ENCODE measurements around the gene RAD51B. TPM values are rescaled to one million over a fixed set of nuclear protein-coding genes. Genes with fewer than 3 reads are reported as not detected.
A peak's percentile ranks its signal among the peaks of the same experiment; 100 is the strongest.

RAD51B gene
- polyA plus RNA-seq, 3 donors = 3.6 to 11.6 (median 9.4) TPM

DNA sequence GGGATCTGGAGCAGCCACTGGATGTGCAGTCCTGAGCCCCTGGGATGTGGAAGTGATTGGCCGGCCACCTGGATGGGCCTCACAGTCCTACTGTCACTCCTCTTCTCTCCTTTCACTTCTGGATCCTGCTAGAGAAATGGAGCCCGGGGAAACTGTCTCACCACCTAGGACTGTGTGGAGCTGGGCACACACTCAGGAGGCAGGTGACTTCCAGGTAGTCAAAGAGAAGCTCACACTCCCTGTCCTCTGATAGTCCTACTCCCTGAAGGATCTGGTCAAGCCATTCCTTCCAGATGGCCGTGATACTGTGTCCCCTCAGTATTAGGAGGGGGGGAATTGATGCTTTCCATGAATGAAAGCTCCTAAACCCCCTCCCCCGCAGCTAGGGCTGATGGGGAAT, 772.2 kb downstream of the RAD51B start:
- TF ChIP-seq, protein P1, sequence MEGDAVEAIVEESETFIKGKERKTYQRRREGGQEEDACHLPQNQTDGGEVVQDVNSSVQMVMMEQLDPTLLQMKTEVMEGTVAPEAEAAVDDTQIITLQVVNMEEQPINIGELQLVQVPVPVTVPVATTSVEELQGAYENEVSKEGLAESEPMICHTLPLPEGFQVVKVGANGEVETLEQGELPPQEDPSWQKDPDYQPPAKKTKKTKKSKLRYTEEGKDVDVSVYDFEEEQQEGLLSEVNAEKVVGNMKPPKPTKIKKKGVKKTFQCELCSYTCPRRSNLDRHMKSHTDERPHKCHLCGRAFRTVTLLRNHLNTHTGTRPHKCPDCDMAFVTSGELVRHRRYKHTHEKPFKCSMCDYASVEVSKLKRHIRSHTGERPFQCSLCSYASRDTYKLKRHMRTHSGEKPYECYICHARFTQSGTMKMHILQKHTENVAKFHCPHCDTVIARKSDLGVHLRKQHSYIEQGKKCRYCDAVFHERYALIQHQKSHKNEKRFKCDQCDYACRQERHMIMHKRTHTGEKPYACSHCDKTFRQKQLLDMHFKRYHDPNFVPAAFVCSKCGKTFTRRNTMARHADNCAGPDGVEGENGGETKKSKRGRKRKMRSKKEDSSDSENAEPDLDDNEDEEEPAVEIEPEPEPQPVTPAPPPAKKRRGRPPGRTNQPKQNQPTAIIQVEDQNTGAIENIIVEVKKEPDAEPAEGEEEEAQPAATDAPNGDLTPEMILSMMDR (IDR thresholded peaks at IDR 0.05) = no peak
- WGBS (ENCODE audit: insufficient coverage) = 100% methylated on average over 2 of the region's 4 CpGs
- H3K36me3 Mint-ChIP-seq = peaks cover 0 to 6% of the 10 kb centered on the region in 2 donors

DNA sequence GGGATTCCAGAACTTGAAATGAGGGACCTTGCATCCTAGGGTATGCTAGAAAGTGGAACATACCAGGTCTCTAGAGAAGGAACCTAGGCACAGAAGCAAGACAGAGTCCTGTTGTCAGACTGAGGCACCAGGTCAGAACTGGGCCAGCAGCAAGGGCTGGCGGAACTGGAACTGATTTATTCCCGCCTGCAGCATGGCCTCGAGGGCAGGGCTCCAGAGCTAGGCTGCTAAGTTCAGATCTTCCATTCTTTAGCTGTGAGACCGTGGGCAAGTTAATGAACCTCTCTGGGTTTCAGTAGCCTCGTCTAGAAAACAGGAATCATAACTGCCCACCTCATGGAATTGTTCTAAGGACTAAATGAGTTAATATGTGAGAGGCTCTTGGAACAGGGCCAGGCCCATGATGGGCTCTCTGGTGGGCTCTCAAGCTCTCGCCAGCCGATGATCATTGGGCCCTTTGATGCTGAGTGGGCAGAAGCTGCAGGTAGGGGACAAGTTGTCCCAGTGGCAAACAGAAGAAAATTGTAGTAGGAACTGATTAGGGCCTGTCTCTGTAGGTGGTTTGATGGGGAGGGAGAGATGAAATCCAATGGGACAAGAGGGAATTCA, 773.5 kb downstream of the RAD51B start:
- Mint-ChIP-seq H3K4me1 (peaks cover 40% of the 10 kb centered on the region), H3K27ac (peak overlapping the region in 4 of 7 donors; percentile 76 to 90 (median 83)), H3K27me3 (ENCODE audit: low read depth in 3 of 3) (peaks cover 2% of the 10 kb centered on the region in 3 donors), H3K4me3 (no peak overlapping the region), H3K36me3 (peaks cover 0 to 6% of the 10 kb centered on the region in 2 donors), H3K9me3 (no peaks in the 10 kb centered on the region)
- H3K36me3 ChIP-seq (replicated peaks in 1 of 2; ENCODE audit: control insufficient read depth in 1 of 2, insufficient read depth in 2 of 2, low read length in 2 of 2) = no peaks in the 10 kb centered on the region
- H3K4me1 ChIP-seq (ENCODE audit: control insufficient read depth in 1 of 2, insufficient read depth in 2 of 2, low read length in 2 of 2) = peaks cover 31 to 43% of the 10 kb centered on the region in 2 donors
- intact Hi-C loops (cut with micrococcal nuclease) = no loop called here
- H2AFZ ChIP-seq (ENCODE audit: insufficient read depth, low read depth, low read length, poor library complexity, severe bottlenecking) = no peak overlapping the region
- H3K27ac ChIP-seq (ENCODE audit: low read depth in 1 of 2, low read length in 2 of 2) = peak overlapping the region in 1 of 2 donors; percentile 80
- H4K20me1 ChIP-seq (ENCODE audit: insufficient read depth, low read length) = no peaks in the 10 kb centered on the region
- no peak overlapping the region for H3K4me2 ChIP-seq (replicated peaks; ENCODE audit: extremely low read depth, low read length, poor library complexity, severe bottlenecking)
- DNase-seq = no peak
- H3K9ac ChIP-seq (ENCODE audit: insufficient read depth, low read length, poor library complexity, severe bottlenecking) = no peak overlapping the region
- 95% methylated on average over 5 of the region's 7 CpGs for WGBS (ENCODE audit: insufficient coverage)
- H3K4me3 ChIP-seq (replicated peaks in 1 of 3; ENCODE audit: low read depth in 2 of 3, low read length in 3 of 3) = no peak overlapping the region
- H3K27me3 ChIP-seq (ENCODE audit: control insufficient read depth in 2 of 2, insufficient read depth in 2 of 2, low read length in 2 of 2) = no peaks in the 10 kb centered on the region
- no peaks in the 10 kb centered on the region for H3K9me3 ChIP-seq (replicated peaks in 1 of 2; ENCODE audit: control insufficient read depth in 1 of 2, insufficient read depth in 1 of 2, low read length in 2 of 2)
- TF ChIP-seq, protein P1 (IDR thresholded peaks at IDR 0.05) = no peak
- no peaks in the 10 kb centered on the region for H3K79me2 ChIP-seq (ENCODE audit: insufficient read depth, low read length)

More for the DNA sequence above, 772.2 kb downstream of the RAD51B start:
- no peak overlapping the region for H3K4me3 ChIP-seq (replicated peaks in 1 of 3; ENCODE audit: low read depth in 2 of 3, low read length in 3 of 3)
- Mint-ChIP-seq H3K27ac (no peak overlapping the region), H3K4me1 (peaks cover 32% of the 10 kb centered on the region), H3K27me3 (ENCODE audit: low read depth in 3 of 3) (peaks cover 2% of the 10 kb centered on the region in 3 donors), H3K9me3 (peaks cover 0 to 1% (median 0%) of the 10 kb centered on the region in 7 donors), H3K4me3 (no peak overlapping the region)
- H3K9ac ChIP-seq (ENCODE audit: insufficient read depth, low read length, poor library complexity, severe bottlenecking) = no peak overlapping the region
- H3K27ac ChIP-seq (ENCODE audit: low read depth in 1 of 2, low read length in 2 of 2) = no peak overlapping the region
- peaks cover 18 to 30% of the 10 kb centered on the region in 2 donors for H3K4me1 ChIP-seq (ENCODE audit: control insufficient read depth in 1 of 2, insufficient read depth in 2 of 2, low read length in 2 of 2)
- intact Hi-C loops (cut with micrococcal nuclease) = no loop called here
- no peaks in the 10 kb centered on the region for H4K20me1 ChIP-seq (ENCODE audit: insufficient read depth, low read length)
- DNase-seq = no peak
- no peak overlapping the region for H2AFZ ChIP-seq (ENCODE audit: insufficient read depth, low read depth, low read length, poor library complexity, severe bottlenecking)
- no peaks in the 10 kb centered on the region for H3K36me3 ChIP-seq (replicated peaks in 1 of 2; ENCODE audit: control insufficient read depth in 1 of 2, insufficient read depth in 2 of 2, low read length in 2 of 2)
- H3K27me3 ChIP-seq (ENCODE audit: control insufficient read depth in 2 of 2, insufficient read depth in 2 of 2, low read length in 2 of 2) = no peaks in the 10 kb centered on the region
- H3K9me3 ChIP-seq (replicated peaks in 1 of 2; ENCODE audit: control insufficient read depth in 1 of 2, insufficient read depth in 1 of 2, low read length in 2 of 2) = no peaks in the 10 kb centered on the region
- H3K79me2 ChIP-seq (ENCODE audit: insufficient read depth, low read length) = no peaks in the 10 kb centered on the region
- H3K4me2 ChIP-seq (replicated peaks; ENCODE audit: extremely low read depth, low read length, poor library complexity, severe bottlenecking) = no peak overlapping the region
